M059J (cell line): ENCODE measurements around the gene ARV1. TPM values are rescaled to one million over a fixed set of nuclear protein-coding genes. Genes with fewer than 3 reads are reported as not detected.

ENCODE experiments used
- DNase-seq: peaks from one replicate; pipeline ENCODE4 v3.0.0-alpha.2; 2012; ENCODE audit warnings: low read depth
- total RNA-seq: library from RNA; depleted of rRNA; stranded (reverse); fragments of >200 nt; shearing (Covaris generic); gene quantifications from 2 replicates; pipeline ENCODE4 v1.2.3, GENCODE V29; 2014; rRNA removed

The ARV1 gene
- total RNA-seq, result 19.4 and 31.4 TPM in 2 replicates

DNA sequence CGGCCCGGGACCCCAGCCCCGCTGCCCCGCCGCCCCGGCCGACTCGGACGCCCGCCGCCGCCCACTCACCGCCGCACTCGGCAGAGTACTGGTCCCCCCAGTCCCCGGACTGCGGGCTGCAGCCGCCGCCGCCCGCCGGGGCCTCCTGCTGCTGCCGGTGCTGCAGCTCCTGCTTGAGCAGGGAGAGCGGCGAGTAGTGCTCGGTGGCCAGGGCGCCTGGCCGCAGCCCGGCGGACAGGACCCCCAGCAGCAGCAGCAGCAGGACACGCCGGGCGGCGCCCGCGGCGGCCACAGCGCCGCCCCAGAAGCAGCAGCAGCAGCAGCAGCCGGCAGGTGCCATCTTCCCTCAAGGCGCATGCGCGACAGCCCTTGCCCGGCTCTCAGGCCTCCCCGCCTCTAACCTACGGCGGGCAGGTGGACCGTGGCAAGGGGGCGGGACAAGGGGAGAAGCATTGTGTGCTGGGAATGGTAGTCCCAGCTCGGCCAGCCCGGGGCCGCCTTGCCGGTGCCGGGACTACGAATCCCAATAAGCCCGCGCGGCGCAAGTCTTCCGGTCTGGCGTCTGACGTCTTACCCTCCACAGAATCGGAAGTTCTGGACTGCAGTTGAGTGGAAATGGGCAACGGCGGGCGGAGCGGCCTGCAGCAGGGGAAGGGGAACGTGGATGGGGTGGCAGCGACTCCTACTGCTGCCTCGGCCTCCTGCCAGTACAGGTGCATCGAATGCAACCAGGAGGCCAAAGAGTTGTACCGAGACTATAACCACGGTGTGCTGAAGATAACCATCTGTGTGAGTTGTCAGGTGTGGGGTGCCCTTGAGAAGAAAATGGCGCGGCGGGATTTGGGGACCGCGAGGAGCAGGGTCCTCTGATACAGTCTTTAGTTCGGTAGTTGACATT, at the start of gene ARV1, which contains the start of gene TTC13:
Gene ARV1, plus strand, starts transcription at position 604 of the 898 bp plus-strand sequence. Its CDS starts 12 bp downstream, at position 616.
Gene TTC13, minus strand, starts transcription at position 371 of the 898 bp plus-strand sequence. Its CDS starts 31 bp downstream, at position 340.
- DNase-seq, result peak; percentile 99

- no peak for DNase-seq
Measured at GRCh38 chr1:230930986-230931385, 47.9 kb upstream of the ARV1 start.

DNA sequence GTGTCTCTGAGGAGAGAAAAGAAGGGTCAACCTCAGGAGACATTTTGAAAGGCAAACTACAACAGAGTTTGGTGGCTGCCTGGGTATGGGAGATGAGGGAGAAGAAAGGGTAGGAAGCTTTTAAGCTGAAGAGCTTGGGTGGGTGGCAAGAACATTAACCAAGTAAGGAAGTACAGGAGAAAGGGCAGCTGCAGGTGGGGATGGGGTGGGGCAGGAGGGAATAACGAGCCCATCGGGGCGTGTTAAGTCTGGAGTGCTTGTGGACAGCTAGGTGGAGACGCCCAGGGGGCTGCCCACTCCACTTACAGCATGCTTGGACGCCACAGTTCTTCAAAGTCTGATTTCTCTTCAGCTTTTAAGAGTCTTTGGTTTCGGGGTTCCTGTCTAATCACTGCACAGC, 43.0 kb upstream of the ARV1 start:
- DNase-seq, result no peak

DNA sequence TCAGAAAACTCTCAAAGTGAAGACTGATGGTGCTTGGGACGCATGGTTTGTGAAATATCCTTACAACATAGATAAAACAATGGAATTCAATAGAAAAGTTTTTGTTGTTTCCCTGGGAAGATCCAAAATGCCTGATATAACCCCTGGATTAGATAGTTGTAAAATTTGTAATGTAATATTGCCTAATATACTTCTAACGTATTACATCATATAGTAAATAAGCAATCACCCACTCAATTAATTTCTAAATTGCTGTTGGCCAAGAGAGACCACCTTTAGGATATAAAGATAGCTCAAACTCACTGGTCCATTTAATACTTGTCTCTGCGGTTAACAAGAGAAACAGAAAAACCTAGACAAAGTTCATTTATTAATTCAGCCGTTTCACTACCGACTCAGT, 42.4 kb upstream of the ARV1 start:
- no peak for DNase-seq

- DNase-seq, result no peak
Measured at GRCh38 chr1:230937371-230937770, 41.5 kb upstream of the ARV1 start.

DNA sequence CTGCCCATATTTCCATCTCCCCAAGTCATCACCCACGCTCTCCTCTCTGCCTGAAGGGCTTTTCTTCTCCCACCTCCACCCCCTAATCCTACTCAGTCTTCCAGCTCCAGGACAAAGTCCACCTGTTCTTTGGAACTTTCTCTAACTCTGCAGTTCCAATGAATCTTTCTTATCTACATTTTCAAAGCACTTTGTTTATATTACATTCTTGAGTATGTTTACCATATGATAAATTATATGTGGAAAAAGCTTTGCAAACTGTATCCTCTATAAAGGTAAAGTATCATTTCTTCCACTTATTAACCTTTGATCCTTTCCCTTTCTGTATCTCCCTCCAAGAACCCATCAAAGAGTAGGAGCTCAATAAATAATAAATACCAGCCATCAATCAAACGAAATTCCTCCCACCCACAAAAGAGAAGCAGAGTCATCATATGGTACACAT, 39.9 kb upstream of the ARV1 start:
- DNase-seq, result no peak

- DNase-seq, result peak; percentile 28
Measured at GRCh38 chr1:230939806-230940489, 38.9 kb upstream of the ARV1 start.

DNA sequence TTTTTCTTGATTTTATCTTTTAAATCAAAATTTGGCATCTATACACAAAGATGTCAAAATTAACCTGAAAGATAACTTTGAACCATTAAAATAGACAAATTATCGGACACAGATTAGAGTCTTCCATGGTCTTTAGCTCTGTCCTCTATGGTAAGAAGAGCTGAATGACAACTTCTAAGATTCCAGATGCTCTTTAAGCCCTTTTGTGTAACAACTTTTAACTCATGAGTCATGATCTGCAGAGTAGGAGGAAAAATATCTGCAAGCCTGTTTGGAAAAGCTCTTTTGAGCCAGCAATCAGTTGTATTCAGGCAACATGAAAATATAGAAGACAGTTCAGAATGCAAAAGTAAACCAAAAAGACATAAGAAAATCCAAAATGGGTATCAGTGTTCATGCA, 38.0 kb upstream of the ARV1 start:
- DNase-seq, result peak; percentile 21

GRCh38 chr1:230943048-230943593, 35.8 kb upstream of the ARV1 start:
- DNase-seq, result no peak

DNA sequence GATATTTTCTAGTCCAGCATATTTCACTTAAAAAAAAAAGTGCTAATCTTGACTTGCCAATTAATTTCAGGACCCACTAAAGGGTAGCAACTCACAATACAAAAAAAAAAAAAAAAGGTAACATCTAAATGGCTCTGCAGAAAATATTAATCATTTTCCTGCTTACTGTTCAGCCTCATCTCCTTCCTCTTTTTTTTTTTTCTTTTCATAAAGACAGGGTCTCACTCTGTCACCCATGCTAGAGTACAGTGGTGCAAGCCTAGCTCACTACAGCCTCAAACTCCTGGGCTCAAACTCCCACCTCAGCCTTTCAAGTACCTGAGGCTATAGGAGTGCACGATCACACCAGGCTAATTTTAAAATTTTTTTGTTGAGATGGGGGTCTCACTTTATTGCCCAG, 30.6 kb upstream of the ARV1 start:
- no peak for DNase-seq

- no peak for DNase-seq
Measured at GRCh38 chr1:230948903-230949302, 30.0 kb upstream of the ARV1 start.

- no peak for DNase-seq
Measured at GRCh38 chr1:230950404-230950803, 28.5 kb upstream of the ARV1 start.

GRCh38 chr1:230957580-230957989, 21.3 kb upstream of the ARV1 start:
- no peak for DNase-seq

GRCh38 chr1:230958370-230958769, 20.5 kb upstream of the ARV1 start:
- no peak for DNase-seq

DNA sequence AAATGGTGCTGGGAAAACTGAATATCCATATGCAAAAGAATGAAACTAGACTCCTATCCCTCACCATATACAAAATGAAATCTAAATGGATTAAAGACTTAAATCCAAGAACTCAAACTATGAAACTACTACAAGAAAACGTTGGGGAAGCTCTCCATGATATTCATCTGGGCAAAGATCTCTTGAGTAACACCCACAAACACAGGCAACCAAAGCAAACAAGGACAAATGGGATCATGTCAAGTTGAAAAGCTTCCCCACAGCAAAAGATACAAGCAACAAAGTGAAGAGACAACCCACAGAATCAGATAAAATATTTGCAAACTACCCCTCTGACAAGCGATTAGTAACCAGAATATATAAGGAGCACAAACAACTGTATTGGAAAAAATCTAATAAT, 14.0 kb upstream of the ARV1 start:
- no peak for DNase-seq

DNA sequence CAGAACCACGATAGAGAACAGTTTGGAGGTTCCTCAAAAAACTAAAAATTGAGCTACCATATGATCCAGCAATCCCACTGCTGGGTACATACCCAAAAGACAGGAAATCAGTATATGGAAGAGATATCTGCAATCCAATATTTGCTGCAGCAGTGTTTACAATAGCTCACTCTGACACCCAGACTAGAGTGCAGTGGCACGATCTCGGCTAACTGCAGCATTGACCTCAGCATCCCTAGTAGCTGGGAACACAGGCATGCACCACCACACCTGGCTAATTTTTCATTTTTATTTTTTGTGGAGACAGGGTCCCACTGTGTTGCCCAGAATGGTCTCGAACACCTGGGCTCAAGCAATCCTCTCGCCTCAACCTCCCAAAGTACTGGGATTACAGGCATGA, 13.4 kb upstream of the ARV1 start:
- DNase-seq, result no peak

GRCh38 chr1:230966358-230966873, 12.5 kb upstream of the ARV1 start:
- DNase-seq, result no peak

DNA sequence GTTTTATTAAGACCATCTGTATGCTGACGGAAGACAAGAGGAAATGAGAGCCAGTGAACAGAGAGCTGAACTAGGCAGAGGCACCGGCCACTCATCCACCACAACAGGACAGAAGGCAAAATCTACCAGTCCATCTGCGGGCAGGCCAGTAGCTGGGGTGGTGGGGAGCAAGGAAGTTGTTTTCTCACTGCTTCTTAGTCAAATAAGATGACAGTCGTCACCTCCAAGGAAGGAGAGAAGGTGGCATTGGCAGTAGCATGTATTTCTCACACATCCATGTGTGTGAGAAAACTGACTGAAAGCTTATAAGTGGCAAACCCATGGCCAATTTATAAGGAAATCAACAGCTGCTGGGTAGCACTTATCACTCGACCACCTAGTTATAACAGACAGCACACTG, 8.5 kb upstream of the ARV1 start:
- no peak for DNase-seq

GRCh38 chr1:230971771-230972170, 7.1 kb upstream of the ARV1 start:
- DNase-seq, result no peak

- peak; percentile 83 for DNase-seq
Measured at GRCh38 chr1:230972855-230973271, 6.0 kb upstream of the ARV1 start.

DNA sequence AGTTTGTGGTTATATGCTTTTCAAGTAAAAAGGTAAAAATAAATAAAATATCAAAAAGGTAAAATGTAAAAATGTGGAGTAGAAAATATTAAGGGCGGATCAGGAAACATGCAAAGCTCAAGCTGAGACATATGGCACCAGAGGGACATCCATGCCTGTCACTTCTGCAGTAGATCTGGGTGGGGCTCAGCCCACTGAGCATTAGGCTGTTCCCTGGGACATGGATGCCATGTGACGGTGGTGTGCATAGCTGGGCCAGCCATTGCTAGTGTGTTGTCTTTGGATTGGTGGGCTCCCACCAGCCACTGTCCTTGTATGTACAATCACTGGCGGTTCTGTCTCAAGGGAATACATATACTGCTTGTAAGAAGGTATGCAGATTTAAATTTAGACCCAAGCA, 3.3 kb upstream of the ARV1 start:
- no peak for DNase-seq

GRCh38 chr1:230976360-230976759, 2.5 kb upstream of the ARV1 start:
- DNase-seq, result no peak
